ENCODE measurements around the gene BMPER. TPM values are rescaled to one million over a fixed set of nuclear protein-coding genes. Genes with fewer than 3 reads are reported as not detected.

BMPER gene
- total RNA-seq, 2 experiments from 2014 or later: not detected

DNA sequence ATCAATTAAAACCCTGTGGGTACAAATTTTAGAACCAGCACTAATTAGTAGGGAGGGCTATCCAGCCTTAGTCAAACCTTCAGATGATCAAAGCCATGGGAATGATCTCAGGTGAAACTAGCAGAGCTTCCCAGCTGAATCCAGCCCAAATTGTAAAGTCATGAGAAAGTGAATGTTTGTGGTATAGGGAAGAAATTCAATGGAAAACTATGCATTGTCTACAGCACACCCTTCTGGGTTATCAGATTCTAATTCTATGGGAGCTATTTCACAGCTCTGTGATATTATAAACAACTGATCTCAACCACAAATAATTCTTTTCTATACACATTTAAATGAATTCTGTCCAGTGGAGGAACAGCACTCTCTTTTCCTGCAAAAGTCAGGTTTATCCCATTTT, 24.6 kb upstream of the BMPER start:
- no peak overlapping the region for H3K4me3 Mint-ChIP-seq
- no peaks in the 10 kb centered on the region for H3K36me3 Mint-ChIP-seq (ENCODE audit: low read depth)
- intact Hi-C loops (cut with micrococcal nuclease): no loop called here
- peaks cover 12% of the 10 kb centered on the region for H3K27me3 Mint-ChIP-seq (ENCODE audit: low read depth)
- no peaks in the 10 kb centered on the region for H3K9me3 Mint-ChIP-seq
- no peaks in the 10 kb centered on the region for H3K4me1 Mint-ChIP-seq (ENCODE audit: low read depth)
- DNase-seq: no peak
- CTCF ChIA-PET: interaction anchor here (1.1 kb wide), 1 partner anchor 9 kb away, joined by 3 read pairs; no protein-coding TSS in a partner anchor
- no peak overlapping the region for H3K27ac Mint-ChIP-seq

DNA sequence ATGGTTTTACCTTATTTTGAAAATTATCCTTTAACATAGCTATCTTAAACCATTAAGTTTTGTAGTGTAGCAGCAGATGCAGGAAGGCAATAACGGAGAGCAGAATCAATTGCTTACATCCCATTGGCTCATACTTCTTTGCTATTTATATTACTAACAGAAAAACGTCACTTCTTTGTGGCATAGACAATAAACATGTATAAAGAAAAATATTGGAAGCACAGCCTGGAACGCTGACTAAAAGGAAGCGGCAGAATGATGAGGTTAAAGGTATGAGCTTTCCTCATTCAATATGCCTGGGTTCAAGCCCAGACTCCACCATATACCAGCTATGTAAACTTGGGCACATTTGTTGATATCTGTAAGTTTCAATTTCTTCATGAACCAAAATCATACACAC, 24.0 kb upstream of the BMPER start:
- no peak overlapping the region for H3K27ac Mint-ChIP-seq
- no peaks in the 10 kb centered on the region for H3K4me1 Mint-ChIP-seq (ENCODE audit: low read depth)
- CTCF ChIA-PET: interaction anchor here (1.1 to 2.2 kb wide), 2 partner anchors 9 to 13 kb away, joined by 3 to 8 read pairs; no protein-coding TSS in a partner anchor
- H3K27me3 Mint-ChIP-seq (ENCODE audit: low read depth): peaks cover 12% of the 10 kb centered on the region
- H3K9me3 Mint-ChIP-seq: no peaks in the 10 kb centered on the region
- intact Hi-C loops (cut with micrococcal nuclease): no loop called here
- no peak overlapping the region for H3K4me3 Mint-ChIP-seq
- H3K36me3 Mint-ChIP-seq (ENCODE audit: low read depth): no peaks in the 10 kb centered on the region
- DNase-seq: no peak

DNA sequence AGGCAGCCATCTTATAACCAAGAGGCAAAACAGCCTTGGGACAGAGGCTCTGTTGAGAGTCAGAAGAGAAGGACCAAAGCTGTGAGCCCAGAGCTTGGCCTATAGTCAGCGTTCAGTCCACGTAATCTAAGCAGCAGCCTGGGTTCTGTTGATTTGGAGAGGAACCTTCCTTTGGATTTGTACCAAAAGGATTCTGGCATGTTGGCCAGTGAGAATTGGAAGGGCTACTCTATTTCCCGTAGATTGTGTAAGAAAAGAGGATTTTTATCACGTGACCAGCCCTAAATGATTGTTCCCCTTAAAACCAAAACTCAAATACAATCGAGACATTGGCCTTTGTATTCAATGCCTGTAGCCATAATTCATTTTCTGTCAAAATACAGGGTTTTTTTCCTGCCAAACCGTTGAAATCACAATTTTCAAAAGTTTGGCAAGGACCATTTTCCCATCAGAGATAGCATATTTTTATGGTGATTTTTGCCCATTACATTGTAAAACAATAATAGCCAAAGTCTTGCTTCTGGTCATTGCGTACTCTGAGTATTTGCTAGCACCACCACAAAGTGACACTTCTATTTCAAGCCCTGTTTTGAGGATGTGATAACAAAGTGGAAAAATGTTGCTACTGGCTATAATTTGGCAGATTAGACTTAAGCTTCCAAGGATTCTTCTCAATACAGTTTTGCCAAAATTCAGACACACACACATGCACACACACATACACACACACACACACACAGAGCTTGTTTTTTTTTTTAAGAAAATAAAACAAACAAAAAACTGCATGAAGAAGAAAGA, 23.1 kb upstream of the BMPER start:
- DNase-seq: no peak
- Mint-ChIP-seq H3K27me3 (ENCODE audit: low read depth) (peaks cover 12% of the 10 kb centered on the region), H3K27ac (no peak overlapping the region), H3K4me1 (ENCODE audit: low read depth) (no peaks in the 10 kb centered on the region), H3K9me3 (no peaks in the 10 kb centered on the region), H3K36me3 (ENCODE audit: low read depth) (no peaks in the 10 kb centered on the region), H3K4me3 (no peak overlapping the region)
- intact Hi-C loops (cut with micrococcal nuclease): no loop called here
- CTCF ChIA-PET: interaction anchor here (1.1 to 2.2 kb wide), 2 partner anchors 8 to 12 kb away, joined by 3 to 8 read pairs; no protein-coding TSS in a partner anchor

DNA sequence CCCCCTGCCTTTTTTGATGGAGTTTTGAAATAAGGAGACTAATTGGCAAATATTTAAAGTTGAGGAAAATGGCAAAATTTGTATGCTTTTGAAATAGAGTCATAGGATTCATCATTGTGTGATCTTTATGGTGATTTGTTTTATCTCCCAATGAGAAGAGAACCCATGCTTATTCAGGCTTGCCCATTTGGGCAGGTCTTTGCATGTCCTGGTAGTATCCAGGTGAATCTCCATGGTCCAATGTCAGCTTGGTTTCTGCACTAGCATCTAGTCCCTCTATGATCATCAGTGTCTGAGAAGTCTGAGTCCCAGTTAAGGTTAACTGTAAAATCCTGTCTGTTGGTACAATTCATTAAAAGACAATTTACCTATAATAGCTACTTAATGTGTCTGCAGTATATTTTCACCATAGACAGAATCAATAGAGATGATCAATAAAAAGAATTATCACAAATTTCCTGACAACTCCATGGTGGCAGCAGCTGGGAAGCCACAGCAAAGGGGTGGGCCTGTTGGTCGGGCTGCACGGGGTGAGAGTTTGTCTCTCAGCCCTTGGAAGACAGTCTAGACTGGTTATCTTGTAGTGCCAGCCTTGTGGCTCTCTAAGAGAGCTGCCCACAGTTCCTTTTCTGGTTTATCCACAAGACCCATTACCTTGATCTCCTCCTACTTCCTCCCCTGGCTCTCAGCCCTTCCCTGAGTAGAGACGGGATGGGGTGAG, 22.2 kb upstream of the BMPER start:
- DNase-seq: no peak
- intact Hi-C loops (cut with micrococcal nuclease): no loop called here
- H3K36me3 Mint-ChIP-seq (ENCODE audit: low read depth): no peaks in the 10 kb centered on the region
- H3K4me1 Mint-ChIP-seq (ENCODE audit: low read depth): no peaks in the 10 kb centered on the region
- H3K9me3 Mint-ChIP-seq: no peaks in the 10 kb centered on the region
- no peak overlapping the region for H3K4me3 Mint-ChIP-seq
- CTCF ChIA-PET: interaction anchor here (2.2 kb wide), 1 partner anchor 12 kb away, joined by 8 read pairs; no protein-coding TSS in a partner anchor
- H3K27ac Mint-ChIP-seq: no peak overlapping the region
- peaks cover 12% of the 10 kb centered on the region for H3K27me3 Mint-ChIP-seq (ENCODE audit: low read depth)

- H3K9me3 Mint-ChIP-seq: no peaks in the 10 kb centered on the region
- DNase-seq: no peak
- peaks cover 12% of the 10 kb centered on the region for H3K27me3 Mint-ChIP-seq (ENCODE audit: low read depth)
- intact Hi-C loops (cut with micrococcal nuclease): no loop called here
- no peak overlapping the region for H3K4me3 Mint-ChIP-seq
- H3K27ac Mint-ChIP-seq: no peak overlapping the region
- H3K36me3 Mint-ChIP-seq (ENCODE audit: low read depth): no peaks in the 10 kb centered on the region
- CTCF ChIA-PET: no interaction called here
- H3K4me1 Mint-ChIP-seq (ENCODE audit: low read depth): no peaks in the 10 kb centered on the region
Observed at GRCh38 chr7:33883671-33883965, 21.7 kb upstream of the BMPER start.

GRCh38 chr7:33885290-33886148, 19.8 kb upstream of the BMPER start:
- Mint-ChIP-seq H3K27me3 (ENCODE audit: low read depth) (peaks cover 8% of the 10 kb centered on the region), H3K27ac (no peak overlapping the region), H3K9me3 (no peaks in the 10 kb centered on the region), H3K4me1 (ENCODE audit: low read depth) (no peaks in the 10 kb centered on the region), H3K4me3 (no peak overlapping the region), H3K36me3 (ENCODE audit: low read depth) (no peaks in the 10 kb centered on the region)
- CTCF ChIA-PET: interaction anchor here (0.6 to 2.2 kb wide), 4 partner anchors 8 to 1081 kb away, joined by 3 to 5 read pairs (median 4); no protein-coding TSS in a partner anchor
- DNase-seq: no peak
- intact Hi-C loops (cut with micrococcal nuclease): no loop called here

DNA sequence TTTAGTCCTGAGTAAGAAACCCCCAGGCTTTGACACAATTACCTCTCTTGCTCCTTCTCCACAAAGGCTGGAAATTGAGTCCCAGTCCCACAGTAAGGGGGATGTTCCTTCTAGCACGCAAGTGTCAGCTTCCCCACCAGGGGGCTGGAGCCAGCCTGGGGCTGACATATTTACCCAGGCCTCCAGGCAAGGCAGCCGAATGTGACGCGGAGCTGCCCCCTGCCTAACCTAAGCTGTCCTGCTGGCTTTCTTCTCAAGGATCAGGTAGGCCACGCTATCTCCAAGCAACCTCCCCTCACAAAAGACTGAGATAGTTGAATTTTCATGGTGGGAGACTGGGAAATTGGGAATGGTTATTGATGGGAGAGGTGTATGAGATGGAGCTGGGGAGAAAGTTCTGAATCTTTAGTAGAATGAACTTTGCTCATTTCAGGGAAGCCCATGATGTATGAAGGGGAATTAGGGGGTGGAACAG, 19.2 kb upstream of the BMPER start:
- CTCF ChIA-PET: interaction anchor here (1.2 to 2.2 kb wide), 2 partner anchors 9 to 18 kb away, joined by 3 to 5 read pairs; no protein-coding TSS in a partner anchor
- no peaks in the 10 kb centered on the region for H3K4me1 Mint-ChIP-seq (ENCODE audit: low read depth)
- H3K4me3 Mint-ChIP-seq: no peak overlapping the region
- DNase-seq: no peak
- no peak overlapping the region for H3K27ac Mint-ChIP-seq
- H3K36me3 Mint-ChIP-seq (ENCODE audit: low read depth): no peaks in the 10 kb centered on the region
- H3K27me3 Mint-ChIP-seq (ENCODE audit: low read depth): peaks cover 8% of the 10 kb centered on the region
- intact Hi-C loops (cut with micrococcal nuclease): no loop called here
- H3K9me3 Mint-ChIP-seq: no peaks in the 10 kb centered on the region

GRCh38 chr7:33887266-33887975, 17.9 kb upstream of the BMPER start:
- no peaks in the 10 kb centered on the region for H3K9me3 Mint-ChIP-seq

DNA sequence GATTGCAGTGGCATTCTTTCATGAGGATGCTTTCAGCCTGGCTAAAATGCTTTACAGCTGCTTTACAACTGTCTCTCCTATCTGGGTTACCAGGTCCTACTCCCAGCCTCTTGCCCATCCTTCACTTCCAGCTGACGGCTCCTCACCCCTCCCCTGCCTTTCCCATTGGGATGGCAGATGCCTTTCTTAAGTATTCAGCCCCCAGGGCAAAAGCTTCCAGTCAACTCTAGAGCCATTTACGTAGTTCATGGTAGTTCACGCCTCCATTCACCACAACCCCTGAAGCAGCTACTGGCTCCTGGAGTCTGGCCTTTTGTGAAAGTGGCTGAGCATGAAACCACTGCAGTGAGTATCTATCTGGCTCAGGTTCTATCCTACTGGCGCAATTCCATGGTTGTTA, 17.2 kb upstream of the BMPER start:
- intact Hi-C loops (cut with micrococcal nuclease): no loop called here
- CTCF ChIA-PET: interaction anchor here (1.2 to 1.3 kb wide), 2 partner anchors 15 to 130 kb away, joined by 3 to 4 read pairs; no protein-coding TSS in a partner anchor
- no peaks in the 10 kb centered on the region for H3K4me1 Mint-ChIP-seq (ENCODE audit: low read depth)
- no peaks in the 10 kb centered on the region for H3K36me3 Mint-ChIP-seq (ENCODE audit: low read depth)
- peaks cover 10% of the 10 kb centered on the region for H3K27me3 Mint-ChIP-seq (ENCODE audit: low read depth)
- no peak for DNase-seq
- H3K27ac Mint-ChIP-seq: no peak overlapping the region
- no peaks in the 10 kb centered on the region for H3K9me3 Mint-ChIP-seq
- H3K4me3 Mint-ChIP-seq: no peak overlapping the region

More at GRCh38 chr7:33887266-33887975, 17.9 kb upstream of the BMPER start:
- Mint-ChIP-seq H3K27me3 (ENCODE audit: low read depth) (peaks cover 8% of the 10 kb centered on the region), H3K27ac (no peak overlapping the region), H3K4me1 (ENCODE audit: low read depth) (no peaks in the 10 kb centered on the region), H3K36me3 (ENCODE audit: low read depth) (no peaks in the 10 kb centered on the region), H3K4me3 (no peak overlapping the region)
- CTCF ChIA-PET: interaction anchor here (0.7 to 1.3 kb wide), 2 partner anchors 14 to 45 kb away, joined by 3 to 4 read pairs; no protein-coding TSS in a partner anchor
- DNase-seq: no peak
- intact Hi-C loops (cut with micrococcal nuclease): no loop called here

DNA sequence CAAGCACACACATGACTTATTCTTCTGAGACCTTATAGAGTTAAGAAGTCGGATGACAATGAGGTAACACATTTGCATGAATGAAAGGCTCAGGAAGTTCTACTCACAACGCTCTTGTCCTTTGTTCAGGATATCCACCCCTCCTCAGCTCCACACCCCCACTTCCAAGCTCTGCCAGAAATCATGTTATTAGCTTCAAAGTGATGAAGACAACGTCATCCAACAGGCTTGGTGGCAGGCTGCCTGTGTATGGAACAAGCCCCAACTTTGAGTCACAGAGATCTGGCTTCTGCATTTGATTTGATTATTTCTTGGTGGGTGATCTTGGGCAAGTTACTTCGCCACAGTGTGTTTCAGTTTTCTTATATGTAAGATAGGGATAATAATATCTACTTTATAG, 12.4 kb upstream of the BMPER start:
- H3K36me3 Mint-ChIP-seq (ENCODE audit: low read depth): no peaks in the 10 kb centered on the region
- DNase-seq: no peak
- H3K9me3 Mint-ChIP-seq: no peaks in the 10 kb centered on the region

DNA sequence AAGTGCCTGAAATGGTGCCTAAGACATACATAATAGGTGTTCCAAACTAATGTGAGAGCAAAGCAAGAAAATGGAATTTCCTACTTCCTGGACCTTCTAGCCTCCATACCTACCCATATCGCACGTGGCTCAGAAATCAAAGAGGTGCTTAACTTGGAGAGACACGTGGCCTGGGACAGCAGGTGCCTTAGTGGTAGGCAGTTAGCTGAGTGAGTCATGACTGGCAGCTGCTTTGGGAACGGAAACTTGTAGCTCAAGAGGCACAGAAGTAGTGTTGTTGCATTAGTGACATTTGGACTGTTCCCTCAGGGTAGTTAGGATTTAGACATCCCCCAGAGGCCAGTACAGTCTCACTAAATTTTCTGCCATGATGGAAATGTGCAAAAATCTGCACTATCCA, 12.0 kb upstream of the BMPER start:
- H3K36me3 Mint-ChIP-seq (ENCODE audit: low read depth): no peaks in the 10 kb centered on the region
- CTCF ChIA-PET: interaction anchor here (0.6 to 1.8 kb wide), 6 partner anchors 8 to 470 kb away, joined by 3 to 4 read pairs (median 3); no protein-coding TSS in a partner anchor
- intact Hi-C loops (cut with micrococcal nuclease): no loop called here
- peaks cover 2% of the 10 kb centered on the region for H3K4me1 Mint-ChIP-seq (ENCODE audit: low read depth)
- H3K4me3 Mint-ChIP-seq: no peak overlapping the region
- DNase-seq: no peak
- H3K27ac Mint-ChIP-seq: no peak overlapping the region
- no peaks in the 10 kb centered on the region for H3K9me3 Mint-ChIP-seq
- peaks cover 20% of the 10 kb centered on the region for H3K27me3 Mint-ChIP-seq (ENCODE audit: low read depth)

More for the DNA sequence above, 12.4 kb upstream of the BMPER start:
- intact Hi-C loops (cut with micrococcal nuclease): no loop called here
- peaks cover 19% of the 10 kb centered on the region for H3K27me3 Mint-ChIP-seq (ENCODE audit: low read depth)
- CTCF ChIA-PET: interaction anchor here (1.3 to 1.8 kb wide), 2 partner anchors 22 to 117 kb away, joined by 3 read pairs; no protein-coding TSS in a partner anchor
- H3K27ac Mint-ChIP-seq: no peak overlapping the region
- H3K4me3 Mint-ChIP-seq: no peak overlapping the region
- H3K4me1 Mint-ChIP-seq (ENCODE audit: low read depth): peaks cover 2% of the 10 kb centered on the region

Data from activated naive CD4-positive, alpha-beta T cell treated with anti-CD3 and anti-CD28 coated beads for 36 hours (primary cell).